ENCODE data around the gene PUS10. TPM values are rescaled to one million over a fixed set of nuclear protein-coding genes. Genes with fewer than 3 reads are reported as not detected.
"Not testable (repeated sequence)": the region's sequence is repeated elsewhere in the genome, so short reads cannot be mapped to it uniquely, and the experiment has no call there.

Gene PUS10
- total RNA-seq, 2 donors from 2014 or later: 8.5 to 13.4 TPM

GRCh38 chr2:60987041-60987440 is 31.0 kb downstream of the PUS10 start:
- Mint-ChIP-seq H3K27ac (no peak overlapping the region), H3K9me3 (no peaks in the 10 kb centered on the region), H3K36me3 (peaks cover 0 to 13% of the 10 kb centered on the region in 2 donors)
- DNase-seq (ENCODE audit: low spot score in 2 of 2) (no peak), ATAC-seq (no peak)

GRCh38 chr2:60984720-60985119 is 33.3 kb downstream of the PUS10 start:
- ATAC-seq (no peak), DNase-seq (ENCODE audit: low spot score in 2 of 2) (no peak)
- Mint-ChIP-seq H3K27ac (no peak overlapping the region), H3K36me3 (no peaks in the 10 kb centered on the region), H3K9me3 (no peaks in the 10 kb centered on the region)

DNA sequence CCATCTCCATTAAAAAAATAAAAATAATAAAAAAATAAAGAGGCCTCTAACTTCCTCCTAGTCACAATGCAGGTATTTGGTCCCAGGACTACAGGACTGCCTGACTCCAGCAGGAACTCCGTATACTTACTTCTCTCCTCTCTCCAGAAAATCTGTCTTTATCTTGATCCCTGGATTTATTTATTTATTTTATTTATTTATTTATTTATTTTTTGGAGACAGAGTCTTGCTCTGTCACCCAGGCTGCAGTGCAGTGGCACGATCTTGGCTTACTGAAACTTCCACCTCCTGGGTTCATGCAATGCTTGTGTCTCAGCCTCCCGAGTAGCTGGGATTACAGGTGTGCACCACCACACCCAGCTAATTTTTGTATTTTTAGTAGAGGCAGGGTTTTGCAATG is 36.0 kb downstream of the PUS10 start:
- not testable (repeated sequence) for H3K9me3 Mint-ChIP-seq; H3K27ac Mint-ChIP-seq; ATAC-seq; DNase-seq (ENCODE audit: low spot score in 2 of 2); H3K36me3 Mint-ChIP-seq

GRCh38 chr2:60980071-60980815 is 37.8 kb downstream of the PUS10 start:
- Mint-ChIP-seq H3K27ac (no peak overlapping the region), H3K9me3 (no peaks in the 10 kb centered on the region), H3K36me3 (no peaks in the 10 kb centered on the region)
- DNase-seq (ENCODE audit: low spot score in 2 of 2) (no peak), ATAC-seq (no peak)

GRCh38 chr2:60979231-60979630 is 38.8 kb downstream of the PUS10 start:
- no peak for ATAC-seq
- Mint-ChIP-seq H3K9me3 (no peaks in the 10 kb centered on the region), H3K36me3 (no peaks in the 10 kb centered on the region), H3K27ac (no peak overlapping the region)
- no peak for DNase-seq (ENCODE audit: low spot score in 2 of 2)

DNA sequence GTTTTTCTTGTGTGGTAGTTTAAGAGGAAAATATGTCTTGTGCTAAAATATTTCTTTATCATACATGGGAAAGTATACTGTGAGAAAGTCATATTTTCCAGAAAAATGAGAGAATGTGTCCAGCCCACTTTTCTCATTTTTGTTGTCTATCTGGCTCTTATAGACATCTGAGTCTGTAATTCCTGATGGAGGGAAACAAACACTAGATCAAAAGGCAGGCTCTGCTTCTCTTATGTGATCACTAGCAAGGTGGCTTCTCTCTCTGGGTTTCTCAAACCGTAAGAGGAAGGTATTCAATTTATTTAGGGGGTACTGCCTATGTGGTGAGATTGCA is 40.5 kb downstream of the PUS10 start:
- ATAC-seq: no peak
- Mint-ChIP-seq H3K36me3 (no peaks in the 10 kb centered on the region), H3K27ac (peak overlapping the region; percentile 17 to 95), H3K9me3 (no peaks in the 10 kb centered on the region)
- DNase-seq (ENCODE audit: low spot score in 2 of 2): no peak

DNA sequence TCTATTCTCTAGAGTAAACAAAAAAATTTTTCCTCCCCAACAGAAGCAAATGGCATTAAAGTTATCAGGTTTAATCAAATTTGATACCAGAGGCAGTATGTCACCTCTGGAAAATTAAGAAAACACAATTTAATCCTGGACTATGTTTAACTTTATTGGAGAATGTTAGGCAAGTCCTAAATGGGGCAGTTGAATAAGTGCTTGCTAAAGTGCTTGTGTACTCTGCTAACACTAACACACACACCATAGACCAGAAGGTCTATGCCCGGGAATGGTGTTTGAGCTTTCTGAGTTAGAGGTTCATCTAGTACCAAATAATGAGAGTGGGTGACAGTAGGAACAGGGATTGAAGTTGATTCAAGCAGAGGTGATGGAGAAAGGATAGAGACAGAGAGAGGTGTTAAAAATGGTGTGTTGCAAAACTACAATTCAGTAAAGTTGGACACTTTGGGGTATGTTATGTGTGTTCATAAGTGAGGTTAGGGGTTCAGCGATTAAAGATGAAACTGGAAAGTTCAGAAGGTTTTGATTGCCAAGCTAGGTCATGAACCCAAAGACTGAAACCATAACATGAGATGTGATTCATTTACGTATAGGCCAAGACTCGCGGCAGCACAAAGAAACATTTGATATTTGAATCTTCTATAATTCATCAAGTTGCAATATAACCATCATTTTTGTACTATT is 41.0 kb downstream of the PUS10 start:
- no peaks in the 10 kb centered on the region for H3K36me3 Mint-ChIP-seq

GRCh38 chr2:60976256-60976850 is 41.7 kb downstream of the PUS10 start:
- peak overlapping the region in 1 of 2 donors; percentile 17 for H3K27ac Mint-ChIP-seq
- ATAC-seq: no peak
- H3K36me3 Mint-ChIP-seq: no peaks in the 10 kb centered on the region

More for the DNA sequence above, 41.0 kb downstream of the PUS10 start:
- peak overlapping the region; percentile 17 to 95 for H3K27ac Mint-ChIP-seq
- ATAC-seq (peak; percentile 95 to 96), DNase-seq (ENCODE audit: low spot score in 2 of 2) (no peak)
- no peaks in the 10 kb centered on the region for H3K9me3 Mint-ChIP-seq

GRCh38 chr2:60974652-60975051 is 43.4 kb downstream of the PUS10 start:
- Mint-ChIP-seq H3K27ac (no peak overlapping the region), H3K36me3 (no peaks in the 10 kb centered on the region), H3K9me3 (no peaks in the 10 kb centered on the region)
- no peak for ATAC-seq
- DNase-seq (ENCODE audit: low spot score in 2 of 2): no peak

More at GRCh38 chr2:60976256-60976850, 41.7 kb downstream of the PUS10 start:
- DNase-seq (ENCODE audit: low spot score in 2 of 2): no peak
- no peaks in the 10 kb centered on the region for H3K9me3 Mint-ChIP-seq

- no peaks in the 10 kb centered on the region for H3K9me3 Mint-ChIP-seq
- DNase-seq (ENCODE audit: low spot score in 2 of 2) (no peak), ATAC-seq (no peak)
- H3K36me3 Mint-ChIP-seq: no peaks in the 10 kb centered on the region
- peak overlapping the region in 1 of 2 donors; percentile 41 for H3K27ac Mint-ChIP-seq
Measured at GRCh38 chr2:60973705-60974104, 44.4 kb downstream of the PUS10 start.

- Mint-ChIP-seq H3K36me3 (no peaks in the 10 kb centered on the region), H3K27ac (peak overlapping the region in 1 of 2 donors; percentile 41), H3K9me3 (no peaks in the 10 kb centered on the region)
- ATAC-seq (no peak), DNase-seq (ENCODE audit: low spot score in 2 of 2) (no peak)
Measured at GRCh38 chr2:60972889-60973656, 45.0 kb downstream of the PUS10 start.

DNA sequence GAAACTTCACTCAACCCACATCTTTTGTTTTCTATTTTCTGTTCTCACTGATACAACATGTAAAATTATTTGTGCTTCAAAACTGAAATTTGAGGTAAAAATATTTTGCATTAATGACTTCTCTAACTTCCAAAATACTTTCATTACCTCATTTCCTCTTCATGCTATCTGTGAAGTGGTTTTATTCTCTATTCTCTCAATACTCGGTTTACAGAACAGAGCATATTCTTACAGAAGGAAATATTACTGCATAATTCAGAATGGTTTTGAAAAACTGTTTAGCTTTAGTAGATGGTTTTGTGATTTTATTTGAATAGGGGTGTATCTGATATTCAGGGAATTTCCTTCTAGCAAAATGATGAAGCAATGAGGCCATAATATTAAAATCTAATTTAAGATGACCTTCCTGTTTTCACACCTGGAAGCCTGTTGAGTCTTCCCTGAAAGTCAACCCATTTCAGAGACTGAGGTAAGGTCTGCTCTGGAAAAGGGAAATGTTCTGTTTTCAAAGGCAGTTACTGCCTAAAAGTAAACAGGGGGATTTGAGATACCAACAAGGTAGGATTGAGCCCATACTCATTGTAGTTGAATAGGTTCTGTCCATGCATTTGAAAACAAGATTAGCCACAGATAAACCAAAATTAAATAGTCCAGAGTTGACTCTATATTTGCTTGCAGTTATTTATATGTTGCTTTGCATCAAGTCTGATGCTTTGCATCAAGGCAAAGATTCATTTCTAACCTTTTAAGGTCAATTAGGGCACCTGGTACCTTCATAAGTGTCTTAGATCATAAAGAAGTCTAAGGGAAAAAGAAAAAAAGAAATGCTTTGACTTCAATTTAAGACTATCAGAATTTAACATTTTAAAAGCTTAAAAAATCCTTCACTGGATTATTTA is 51.3 kb downstream of the PUS10 start:
- H3K27ac Mint-ChIP-seq: no peak overlapping the region
- ATAC-seq (no peak), DNase-seq (ENCODE audit: low spot score in 2 of 2) (no peak)

DNA sequence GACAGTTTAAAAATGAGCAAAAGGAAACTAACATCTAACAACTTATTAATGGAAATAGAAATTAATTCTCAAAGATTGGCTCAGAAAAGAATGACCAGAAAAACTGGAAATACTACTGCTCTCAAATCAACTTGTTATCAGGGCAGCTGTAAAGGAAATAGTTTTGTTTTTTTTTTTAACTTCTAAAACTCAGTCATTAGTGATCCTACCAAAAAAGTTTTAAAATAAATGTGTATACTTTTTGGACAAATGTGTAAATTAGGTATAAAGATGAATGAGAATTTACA is 52.6 kb downstream of the PUS10 start:
- Mint-ChIP-seq H3K9me3 (no peaks in the 10 kb centered on the region), H3K27ac (peak overlapping the region in 1 of 2 donors; percentile 9), H3K36me3 (peaks cover 0 to 9% of the 10 kb centered on the region in 2 donors)
- no peak for DNase-seq (ENCODE audit: low spot score in 2 of 2)
- no peak for ATAC-seq

More for the DNA sequence above, 51.3 kb downstream of the PUS10 start:
- Mint-ChIP-seq H3K36me3 (peaks cover 0 to 9% of the 10 kb centered on the region in 2 donors), H3K9me3 (no peaks in the 10 kb centered on the region)

DNA sequence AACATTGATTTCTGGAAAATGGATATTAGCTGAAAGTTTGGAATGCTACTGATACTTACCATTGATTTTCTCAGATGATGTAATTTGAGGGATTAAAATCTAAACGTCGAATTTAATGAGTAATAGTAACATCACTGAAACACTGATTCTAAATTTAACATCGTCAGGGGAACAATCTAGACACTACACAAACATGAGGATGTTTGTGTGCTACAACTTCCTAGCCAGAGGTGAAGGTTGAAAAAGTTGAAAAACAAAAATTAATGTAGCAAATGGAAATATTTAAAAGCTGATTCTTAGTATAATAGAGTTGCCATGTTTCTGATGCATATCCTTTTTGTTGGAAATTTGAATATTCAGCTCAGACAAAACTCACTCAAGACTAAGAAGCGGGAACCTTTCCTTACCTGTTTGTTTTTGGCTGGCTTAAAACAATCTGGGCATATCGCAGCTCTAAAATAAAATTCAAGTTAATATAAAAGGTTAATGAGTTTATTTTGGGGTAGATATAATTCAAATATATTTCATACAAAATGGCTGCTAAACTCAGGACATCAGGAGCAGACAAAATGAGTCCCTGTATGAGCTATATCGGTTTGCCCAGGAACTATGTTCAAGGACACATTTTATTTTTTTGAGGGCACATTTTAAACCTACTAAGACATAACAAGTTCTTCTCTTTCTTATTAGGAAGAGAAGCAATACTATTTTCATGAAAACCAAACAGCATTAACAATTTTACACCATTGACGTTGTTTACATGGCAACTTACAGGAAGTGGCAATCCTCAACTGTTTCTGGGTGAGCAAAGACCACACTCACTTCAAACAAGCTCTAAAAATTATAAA is 53.2 kb downstream of the PUS10 start:
- peak overlapping the region in 1 of 2 donors; percentile 9 for H3K27ac Mint-ChIP-seq
- no peaks in the 10 kb centered on the region for H3K9me3 Mint-ChIP-seq
- H3K36me3 Mint-ChIP-seq: peaks cover 0 to 9% of the 10 kb centered on the region in 2 donors
- ATAC-seq (no peak), DNase-seq (ENCODE audit: low spot score in 2 of 2) (no peak)

DNA sequence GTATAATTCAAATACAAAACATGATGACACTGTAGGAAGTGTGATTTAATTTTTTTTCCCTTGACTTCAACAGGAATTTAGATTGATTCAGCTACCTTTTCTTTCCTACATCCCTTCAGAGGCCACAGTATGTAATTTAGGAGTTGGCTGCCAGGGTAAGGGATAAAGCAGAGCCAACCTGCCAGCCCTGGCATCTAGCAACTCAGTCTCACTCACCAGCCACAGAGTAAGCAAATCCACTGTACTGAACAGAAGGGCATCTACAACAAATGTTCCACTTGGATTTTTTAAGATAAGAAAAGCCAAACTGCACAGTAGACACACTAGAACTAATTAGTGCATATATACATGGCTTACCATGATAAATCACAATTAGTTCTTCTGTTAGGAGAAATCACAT is 54.9 kb downstream of the PUS10 start:
- Mint-ChIP-seq H3K27ac (no peak overlapping the region), H3K9me3 (no peaks in the 10 kb centered on the region), H3K36me3 (peaks cover 0 to 13% of the 10 kb centered on the region in 2 donors)
- no peak for DNase-seq (ENCODE audit: low spot score in 2 of 2)
- ATAC-seq: no peak

All from activated naive CD4-positive, alpha-beta T cell treated with anti-CD3 and anti-CD28 coated beads, Interleukin-2, amount 50 U/mL, for 72 hours (primary cell).